Type B pancreatic cell (in vitro differentiated cells): ENCODE measurements around the gene PROSER2. TPM values are rescaled to one million over a fixed set of nuclear protein-coding genes. Genes with fewer than 3 reads are reported as not detected.

Source experiments
- DNase-seq: peaks from one replicate; pipeline ENCODE4 v3.0.0; 2021; ENCODE audit warnings: mixed read lengths; ENCODE audit not compliant: unreplicated experiment; ENCODE audit errors: extremely low spot score
- H3K27ac Mint-ChIP-seq: 2 replicates; pipeline ENCODE4 v1.8.0; 2021; ENCODE audit warnings: mild to moderate bottlenecking, mixed read lengths
- H3K27me3 Mint-ChIP-seq: 2 replicates; pipeline ENCODE4 v1.8.0; 2021; ENCODE audit warnings: mixed read lengths
- H3K36me3 Mint-ChIP-seq: 2 replicates; pipeline ENCODE4 v1.8.0; 2021; ENCODE audit warnings: mixed read lengths
- H3K4me1 Mint-ChIP-seq: one replicate; pipeline ENCODE4 v1.8.0; 2021; ENCODE audit warnings: mixed read lengths; ENCODE audit not compliant: unreplicated experiment
- H3K4me3 Mint-ChIP-seq: 2 replicates; pipeline ENCODE4 v1.8.0; 2021; ENCODE audit warnings: mild to moderate bottlenecking, mixed read lengths
- H3K9me3 Mint-ChIP-seq: 2 replicates; pipeline ENCODE4 v1.8.0; 2021; ENCODE audit warnings: mixed read lengths
- total RNA-seq: library from RNA; stranded (reverse); gene quantifications from 2 replicates; pipeline ENCODE4 v1.2.1, GENCODE V29; 2021; ENCODE audit warnings: low replicate concordance
- TF ChIP-seq, protein P1 (sequence below): fragments of 200-600 bp; sonication (generic); conservative IDR thresholded peaks from 2 replicates; pipeline ENCODE4 v1.5.0; 2021; ENCODE audit warnings: antibody characterized with exemption, mild to moderate bottlenecking

The PROSER2 gene
- total RNA-seq, 1 donor from 2014 or later, result 6.7 TPM

DNA sequence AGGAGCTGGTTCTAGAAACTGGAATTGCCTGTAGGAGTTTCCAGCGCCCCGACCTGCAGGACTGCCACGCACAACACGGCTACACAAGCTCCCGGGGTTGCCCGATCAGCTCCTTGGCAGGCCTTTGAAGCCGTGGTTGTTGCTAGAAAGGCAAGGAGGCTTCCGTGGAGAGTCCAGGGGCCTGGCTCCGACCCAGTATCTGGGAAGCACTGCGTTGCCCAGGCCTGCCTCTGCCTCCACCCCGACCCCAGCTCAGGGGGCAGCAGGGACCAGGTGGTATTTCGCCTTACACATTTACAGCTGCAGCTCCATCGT is 54.4 kb downstream of the PROSER2 start:
- Mint-ChIP-seq H3K4me1 (peaks cover 36% of the 10 kb centered on the region), H3K36me3 (no peaks in the 10 kb centered on the region), H3K27me3 (no peaks in the 10 kb centered on the region), H3K4me3 (no peak overlapping the region), H3K9me3 (no peaks in the 10 kb centered on the region), H3K27ac (peak overlapping the region; percentile 73)
- TF ChIP-seq, protein P1, sequence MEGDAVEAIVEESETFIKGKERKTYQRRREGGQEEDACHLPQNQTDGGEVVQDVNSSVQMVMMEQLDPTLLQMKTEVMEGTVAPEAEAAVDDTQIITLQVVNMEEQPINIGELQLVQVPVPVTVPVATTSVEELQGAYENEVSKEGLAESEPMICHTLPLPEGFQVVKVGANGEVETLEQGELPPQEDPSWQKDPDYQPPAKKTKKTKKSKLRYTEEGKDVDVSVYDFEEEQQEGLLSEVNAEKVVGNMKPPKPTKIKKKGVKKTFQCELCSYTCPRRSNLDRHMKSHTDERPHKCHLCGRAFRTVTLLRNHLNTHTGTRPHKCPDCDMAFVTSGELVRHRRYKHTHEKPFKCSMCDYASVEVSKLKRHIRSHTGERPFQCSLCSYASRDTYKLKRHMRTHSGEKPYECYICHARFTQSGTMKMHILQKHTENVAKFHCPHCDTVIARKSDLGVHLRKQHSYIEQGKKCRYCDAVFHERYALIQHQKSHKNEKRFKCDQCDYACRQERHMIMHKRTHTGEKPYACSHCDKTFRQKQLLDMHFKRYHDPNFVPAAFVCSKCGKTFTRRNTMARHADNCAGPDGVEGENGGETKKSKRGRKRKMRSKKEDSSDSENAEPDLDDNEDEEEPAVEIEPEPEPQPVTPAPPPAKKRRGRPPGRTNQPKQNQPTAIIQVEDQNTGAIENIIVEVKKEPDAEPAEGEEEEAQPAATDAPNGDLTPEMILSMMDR, result no peak
- no peak for DNase-seq

DNA sequence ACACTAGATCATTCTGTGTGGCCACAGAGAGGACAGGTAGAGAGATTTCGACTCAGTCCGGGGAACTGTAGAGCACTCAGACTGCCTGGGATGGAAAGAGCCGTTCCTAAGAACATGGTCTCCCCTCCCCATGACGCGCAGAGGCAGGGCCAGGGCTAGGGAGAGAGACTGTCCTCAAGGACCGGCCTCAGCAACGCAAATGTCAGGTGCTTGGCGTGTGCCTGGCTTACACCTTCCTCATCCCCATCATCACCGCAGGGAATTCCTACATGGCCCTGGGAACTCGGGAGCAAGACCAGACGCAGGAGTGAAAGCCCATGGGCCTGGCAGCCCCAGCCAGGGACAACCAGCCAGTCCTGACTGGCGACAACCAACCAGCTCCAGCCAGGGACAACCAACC is 55.6 kb downstream of the PROSER2 start:
- H3K4me3 Mint-ChIP-seq, result no peak overlapping the region
- H3K36me3 Mint-ChIP-seq, result no peaks in the 10 kb centered on the region
- no peaks in the 10 kb centered on the region for H3K27me3 Mint-ChIP-seq
- H3K9me3 Mint-ChIP-seq, result no peaks in the 10 kb centered on the region
- peak overlapping the region; percentile 76 for H3K27ac Mint-ChIP-seq
- TF ChIP-seq, protein P1, result no peak
- peaks cover 28% of the 10 kb centered on the region for H3K4me1 Mint-ChIP-seq
- no peak for DNase-seq

DNA sequence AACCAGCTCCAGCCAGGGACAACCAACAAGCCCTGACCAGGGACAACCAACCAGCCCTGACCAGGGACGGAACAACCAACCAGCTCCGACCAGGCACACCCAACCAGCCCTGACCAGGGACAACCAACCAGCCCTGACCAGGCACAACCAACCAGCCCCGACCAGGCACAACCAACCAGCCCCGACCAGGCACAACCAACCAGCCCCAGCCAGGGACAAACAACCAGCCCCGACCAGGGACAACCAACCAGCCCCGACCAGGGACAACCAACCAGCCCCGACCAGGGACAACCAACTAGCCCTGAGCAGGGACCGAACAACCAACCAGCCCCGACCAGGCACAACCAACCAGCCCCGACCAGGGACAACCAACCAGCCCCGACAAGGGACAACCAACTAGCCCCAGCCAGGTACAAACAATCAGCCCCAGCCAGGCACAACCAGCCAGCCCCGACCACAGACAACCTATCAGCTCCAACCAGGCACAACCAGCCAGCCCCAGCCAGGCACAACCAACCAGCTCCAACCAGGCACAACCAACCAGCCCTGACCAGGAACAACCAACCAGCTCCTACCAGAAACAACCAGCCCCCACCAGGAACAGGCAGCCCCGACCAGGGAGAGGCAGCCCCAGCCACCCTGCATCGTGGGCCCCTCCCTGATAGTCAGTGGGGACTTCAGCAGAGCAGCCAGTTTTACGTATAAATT is 56.4 kb downstream of the PROSER2 start:
- H3K27me3 Mint-ChIP-seq, result no peaks in the 10 kb centered on the region
- TF ChIP-seq, protein P1, result no peak
- H3K27ac Mint-ChIP-seq, result peak overlapping the region; percentile 89
- H3K36me3 Mint-ChIP-seq, result no peaks in the 10 kb centered on the region
- peak overlapping the region; percentile 20 for H3K4me3 Mint-ChIP-seq
- no peak for DNase-seq
- H3K9me3 Mint-ChIP-seq, result no peaks in the 10 kb centered on the region
- H3K4me1 Mint-ChIP-seq, result peaks cover 24% of the 10 kb centered on the region

DNA sequence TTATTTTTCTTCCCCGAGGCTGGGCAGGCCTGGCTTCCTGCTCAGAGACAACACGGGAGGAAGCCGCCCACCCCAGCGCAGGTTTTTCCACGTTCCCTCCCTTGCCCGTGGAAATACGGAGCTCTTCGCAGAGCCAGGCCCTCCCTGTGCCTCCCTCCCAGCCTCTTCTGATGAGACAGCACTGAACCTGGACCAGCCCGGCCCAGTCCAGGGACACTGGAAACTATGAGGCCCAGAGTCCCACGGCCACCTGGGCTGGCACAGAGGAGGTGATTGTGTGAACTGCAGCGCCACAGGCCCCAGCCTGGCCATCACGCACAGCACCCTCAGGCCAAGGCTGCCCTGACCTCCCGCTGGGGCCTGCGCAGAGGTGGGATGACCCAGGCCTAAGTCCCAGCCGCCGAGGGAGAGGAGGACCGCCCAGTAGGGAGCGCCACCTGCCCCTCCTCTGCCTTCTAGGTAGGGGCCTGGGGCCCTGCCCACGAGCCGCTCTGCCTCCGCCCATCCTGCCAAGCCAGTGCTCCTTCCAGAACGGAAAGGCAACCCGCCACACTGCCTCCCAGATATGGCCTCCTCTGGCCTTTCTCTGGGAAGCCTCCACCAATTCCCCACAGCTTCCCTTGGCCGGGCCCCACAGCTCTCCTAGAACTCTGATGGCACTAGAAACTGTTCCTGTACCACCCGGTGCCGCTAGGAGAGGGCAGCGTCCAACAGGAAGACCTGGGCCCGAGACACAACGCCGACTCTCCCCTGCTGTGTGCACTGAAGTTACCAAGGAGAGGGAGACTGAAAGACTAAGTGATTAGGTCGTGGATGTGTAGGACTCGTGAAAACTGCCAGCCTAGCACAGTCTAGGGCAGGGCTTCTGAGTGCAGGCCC is 57.2 kb downstream of the PROSER2 start:
- Mint-ChIP-seq H3K27me3 (no peaks in the 10 kb centered on the region), H3K4me3 (peak overlapping the region; percentile 39)

DNA sequence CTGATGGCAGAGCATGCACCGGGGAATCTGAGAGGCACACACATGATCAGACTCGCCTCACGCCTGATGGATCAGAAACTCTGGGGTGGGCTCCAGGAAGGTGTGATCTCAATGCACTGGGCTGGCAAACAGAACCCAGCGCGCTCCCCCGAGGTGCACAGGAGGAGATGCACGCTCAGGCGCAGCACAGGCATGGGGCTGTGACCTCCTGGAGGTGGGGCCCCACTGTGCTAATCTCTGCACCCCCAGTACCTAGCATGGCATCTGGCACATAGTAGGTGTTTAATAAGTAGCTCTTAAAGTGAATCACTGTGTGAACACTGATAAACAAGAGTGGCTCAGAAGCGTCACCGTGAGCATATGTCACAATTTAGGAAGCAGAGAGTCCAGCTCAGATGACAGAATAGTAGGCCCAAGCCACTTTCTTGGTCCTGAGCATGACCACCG is 57.9 kb downstream of the PROSER2 start:
- TF ChIP-seq, protein P1, result no peak
- H3K4me3 Mint-ChIP-seq, result no peak overlapping the region
- H3K36me3 Mint-ChIP-seq, result no peaks in the 10 kb centered on the region
- peaks cover 9% of the 10 kb centered on the region for H3K4me1 Mint-ChIP-seq
- no peaks in the 10 kb centered on the region for H3K9me3 Mint-ChIP-seq
- no peak overlapping the region for H3K27ac Mint-ChIP-seq
- H3K27me3 Mint-ChIP-seq, result no peaks in the 10 kb centered on the region
- DNase-seq, result no peak

More for the DNA sequence above, 57.2 kb downstream of the PROSER2 start:
- TF ChIP-seq, protein P1, result no peak
- no peak for DNase-seq
- Mint-ChIP-seq H3K9me3 (no peaks in the 10 kb centered on the region), H3K4me1 (peaks cover 16% of the 10 kb centered on the region), H3K27ac (peak overlapping the region; percentile 89), H3K36me3 (no peaks in the 10 kb centered on the region)
